Activated gamma-delta T cell treated with anti-CD3 and anti-CD28 coated beads, Interleukin-2, amount 50 U/mL, for 16 hours (primary cell): Measurements from ENCODE around the gene CLDN24.

Experiments used
- DNase-seq: peaks from one replicate; pipeline ENCODE4 v3.0.0-alpha.2; 2020; ENCODE audit warnings: low read depth

The CLDN24 gene

GRCh38 chr4:183322326-183322725 lies at the start of gene CLDN24:
TSS of gene CLDN24 (minus strand) at chr4:183322426. CDS start at chr4:183322426, 0 bp downstream.
- DNase-seq = no peak

GRCh38 chr4:183370786-183371185 lies 48.6 kb upstream of the CLDN24 start:
- DNase-seq = no peak

DNA sequence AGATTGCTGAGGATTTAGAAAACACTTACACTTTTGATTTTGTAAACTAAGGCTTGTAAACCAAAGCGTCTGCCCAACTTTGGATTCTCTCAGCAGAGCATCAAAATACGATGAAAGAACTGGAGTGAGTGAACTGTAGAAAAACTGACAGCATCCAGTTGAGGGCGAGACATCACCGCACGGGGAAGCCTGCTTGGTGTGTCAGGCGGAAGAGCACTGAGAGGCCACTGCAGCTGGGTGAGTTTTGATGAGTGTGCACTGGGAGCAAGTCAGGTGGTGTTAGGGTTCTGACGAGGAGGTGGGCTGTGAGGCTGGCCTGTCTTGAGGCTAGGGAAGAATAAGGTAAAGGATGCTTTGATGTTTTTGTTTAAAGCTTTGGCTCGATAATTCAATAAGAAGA lies 46.8 kb upstream of the CLDN24 start:
- DNase-seq = no peak

DNA sequence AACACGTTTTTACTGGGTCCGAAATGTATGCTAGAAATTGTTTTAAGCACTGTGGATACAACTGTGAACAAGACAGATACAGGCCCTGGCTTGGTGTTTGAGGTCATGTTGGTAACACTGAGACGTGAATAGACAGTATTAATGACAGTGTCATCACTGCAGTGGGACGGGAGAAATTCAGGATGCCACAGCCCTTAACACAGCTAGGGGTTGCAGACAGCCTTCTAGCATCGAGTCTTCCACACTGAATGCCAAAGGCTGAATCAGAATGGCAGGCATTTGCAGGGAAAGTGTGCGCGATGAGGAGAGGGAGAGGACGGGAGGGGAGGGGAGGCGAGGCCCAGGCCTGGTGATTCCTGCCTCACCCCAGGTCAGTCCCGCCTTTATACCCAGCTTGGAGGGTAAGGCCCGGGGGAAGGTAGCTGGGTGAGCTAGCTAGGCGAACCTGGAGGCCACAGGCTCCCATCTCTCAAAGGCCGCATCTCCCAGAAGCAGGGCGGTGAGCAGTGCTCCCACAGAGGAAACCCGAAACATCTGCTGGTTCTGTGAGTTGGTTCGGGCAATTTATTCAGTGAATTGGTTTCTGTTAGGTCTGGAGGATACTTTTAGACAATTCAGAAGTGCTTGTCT lies 44.1 kb upstream of the CLDN24 start:
- DNase-seq = no peak

DNA sequence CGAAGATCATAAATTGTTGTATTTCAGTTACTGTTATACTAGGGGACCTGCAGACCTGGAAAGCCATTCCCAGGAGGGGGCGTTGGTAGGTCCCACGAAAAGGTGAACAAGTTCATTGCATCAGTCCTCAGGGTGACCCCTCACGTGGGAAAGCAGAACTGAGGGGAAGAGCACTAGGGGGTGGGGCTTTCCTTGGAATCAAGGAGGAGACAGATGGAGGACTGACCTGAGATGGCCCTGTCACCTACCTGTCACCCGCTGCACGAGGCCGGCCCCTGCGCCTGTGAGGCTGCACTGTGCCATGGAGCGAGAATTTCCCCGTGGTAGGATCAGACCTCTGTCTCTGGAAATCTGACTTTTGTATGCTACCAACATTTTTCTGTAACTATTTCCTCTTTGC lies 41.8 kb upstream of the CLDN24 start:
- no peak for DNase-seq

GRCh38 chr4:183362916-183363542 lies 40.8 kb upstream of the CLDN24 start:
- DNase-seq = no peak

DNA sequence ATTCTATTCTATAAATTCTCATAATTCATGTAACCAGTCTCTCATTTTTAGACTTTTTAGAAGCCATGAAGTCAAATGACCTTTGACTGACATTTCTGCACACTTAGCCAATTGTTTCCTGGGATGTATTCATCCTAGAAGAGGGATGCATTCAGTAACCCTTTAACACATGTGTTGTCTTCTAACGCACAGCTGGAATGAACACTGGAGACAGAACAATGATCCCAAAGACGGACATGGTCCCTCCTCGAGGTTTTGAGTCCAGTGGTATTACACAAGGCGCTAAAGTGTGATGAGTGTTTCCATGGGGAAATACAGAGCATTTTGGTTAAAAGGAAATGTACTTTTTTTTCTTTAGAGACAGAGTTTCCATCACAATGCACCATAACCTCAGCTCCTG lies 39.8 kb upstream of the CLDN24 start:
- DNase-seq = no peak

DNA sequence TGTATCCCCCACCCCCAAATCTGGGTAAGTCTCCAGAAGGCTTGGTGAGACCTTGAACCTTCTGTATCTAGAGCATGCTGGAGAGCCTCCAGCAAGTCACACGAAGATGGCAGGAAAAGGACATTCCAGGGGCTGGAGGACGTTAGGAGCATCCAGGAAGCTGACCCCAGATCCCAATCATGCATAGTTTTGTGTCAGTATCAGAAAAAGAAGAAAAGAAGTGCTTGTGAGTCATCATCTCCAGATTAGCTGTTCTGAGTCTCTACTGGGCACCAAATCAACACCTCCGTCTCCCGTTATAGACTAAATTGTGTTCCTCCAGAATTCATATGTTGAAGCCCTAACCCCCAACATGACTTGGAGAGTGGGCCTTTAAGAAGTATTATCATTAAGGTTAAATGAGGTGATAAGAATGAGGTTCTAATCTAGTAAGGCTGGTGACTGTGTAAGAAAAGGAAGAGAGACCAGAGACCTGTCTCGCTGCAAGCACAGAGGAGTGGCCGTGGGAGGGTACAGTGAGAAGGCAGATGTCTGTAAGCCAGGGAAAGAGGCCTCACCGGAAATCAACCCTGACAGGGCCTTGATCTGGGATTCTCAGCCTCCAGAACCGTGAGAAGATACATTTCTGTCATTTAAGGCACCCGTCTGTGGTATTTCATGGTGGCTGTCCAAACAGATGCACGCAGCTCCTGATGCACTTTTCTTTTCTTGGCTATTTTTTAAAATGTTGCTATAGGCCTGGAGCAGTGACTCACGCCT lies 38.1 kb upstream of the CLDN24 start:
- DNase-seq = no peak

DNA sequence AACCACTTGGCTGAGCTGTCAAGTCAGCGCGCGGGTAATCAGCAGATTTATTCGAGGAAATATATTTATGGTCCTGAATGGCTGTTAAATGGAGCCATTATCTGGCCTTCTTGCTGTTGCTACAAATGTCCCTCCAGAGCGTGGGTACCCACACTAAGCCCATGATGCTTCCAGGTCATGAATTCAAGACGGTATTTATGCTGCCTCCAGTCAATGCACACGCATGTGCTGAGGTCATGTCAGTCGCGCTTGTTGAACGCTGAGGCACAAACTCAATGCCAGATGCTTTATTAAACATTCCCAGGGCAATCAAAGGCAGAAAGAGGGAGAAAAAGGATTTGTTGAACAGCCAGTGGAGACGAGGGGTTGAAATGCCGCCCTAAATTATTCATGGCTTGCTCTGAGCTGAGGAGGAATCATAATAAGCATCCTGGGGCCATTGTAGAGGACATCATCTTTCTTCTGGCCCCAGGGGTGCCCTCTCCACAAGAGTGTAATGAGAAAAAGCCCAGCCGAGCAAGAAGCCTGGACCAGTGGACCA lies 36.1 kb upstream of the CLDN24 start:
- no peak for DNase-seq

DNA sequence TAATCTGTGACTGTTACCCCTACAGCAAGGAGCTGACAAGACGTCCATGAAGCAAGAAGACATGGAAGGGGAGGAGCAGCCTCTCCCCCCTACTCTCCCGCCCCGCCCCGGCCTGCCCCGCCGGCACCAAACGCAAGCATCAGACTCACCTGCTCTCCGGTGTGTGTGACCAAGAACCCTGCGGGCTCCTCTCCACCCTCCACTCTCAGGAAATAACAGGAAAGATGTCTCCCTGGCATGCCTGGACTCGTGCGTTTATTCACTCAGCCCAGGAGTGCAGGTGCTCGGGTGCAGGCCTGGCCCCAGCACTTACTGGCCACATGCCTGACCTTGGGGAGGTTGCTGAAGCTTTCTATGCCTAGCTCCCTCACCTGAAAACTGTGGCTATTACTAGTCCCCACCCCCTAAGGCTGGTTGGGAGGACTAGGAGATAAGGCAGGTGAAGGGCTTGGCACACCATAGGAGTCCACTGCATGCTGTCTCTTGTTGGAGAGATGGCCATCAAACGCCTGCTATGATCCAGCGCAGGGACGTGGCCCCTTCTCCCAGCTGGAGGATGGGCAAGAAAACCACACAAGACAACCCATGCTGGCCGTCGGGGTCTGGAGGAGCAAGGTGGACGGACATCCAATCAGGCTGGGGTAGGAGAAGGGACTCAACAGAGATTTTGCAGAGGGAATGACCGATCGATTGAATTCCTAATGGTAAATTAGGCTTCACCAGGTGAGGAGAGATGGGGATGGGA lies 34.9 kb upstream of the CLDN24 start:
- no peak for DNase-seq

DNA sequence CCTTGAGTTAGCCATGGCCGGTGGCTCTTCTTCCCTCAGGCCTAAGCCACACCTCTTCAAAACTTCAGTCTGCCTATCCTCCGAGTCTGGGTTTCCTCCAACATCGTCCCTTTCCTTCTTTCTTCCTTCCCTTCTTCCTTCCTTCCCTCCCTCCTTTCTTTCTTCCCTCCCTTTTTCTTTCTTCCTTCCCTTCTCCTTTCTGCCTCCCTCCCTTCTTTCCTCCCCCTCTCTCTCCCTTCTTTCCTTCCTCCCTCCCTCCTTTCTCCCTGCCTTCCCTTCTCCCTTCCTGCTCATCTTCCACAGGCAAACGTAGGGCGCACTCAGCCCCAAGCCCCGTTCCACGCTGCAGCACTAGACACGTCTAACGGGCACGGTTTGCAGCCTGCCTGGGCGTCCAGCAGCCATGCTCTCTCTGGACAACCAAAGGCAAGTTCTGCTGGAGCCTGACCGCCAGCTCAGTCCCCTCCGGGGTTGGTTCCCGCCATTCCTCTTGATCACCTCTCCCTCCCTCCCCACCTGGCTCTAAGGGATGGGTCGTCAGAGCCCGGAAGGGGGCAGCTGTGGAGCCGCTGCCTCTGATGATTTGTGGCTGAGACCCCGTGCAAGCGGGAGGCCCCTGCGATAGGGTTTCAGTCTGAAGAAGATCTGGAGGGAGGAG lies 34.1 kb upstream of the CLDN24 start:
- no peak for DNase-seq

GRCh38 chr4:183355405-183355804 lies 33.2 kb upstream of the CLDN24 start:
- DNase-seq = no peak

- no peak for DNase-seq
Observed at GRCh38 chr4:183354219-183354618, 32.0 kb upstream of the CLDN24 start.

DNA sequence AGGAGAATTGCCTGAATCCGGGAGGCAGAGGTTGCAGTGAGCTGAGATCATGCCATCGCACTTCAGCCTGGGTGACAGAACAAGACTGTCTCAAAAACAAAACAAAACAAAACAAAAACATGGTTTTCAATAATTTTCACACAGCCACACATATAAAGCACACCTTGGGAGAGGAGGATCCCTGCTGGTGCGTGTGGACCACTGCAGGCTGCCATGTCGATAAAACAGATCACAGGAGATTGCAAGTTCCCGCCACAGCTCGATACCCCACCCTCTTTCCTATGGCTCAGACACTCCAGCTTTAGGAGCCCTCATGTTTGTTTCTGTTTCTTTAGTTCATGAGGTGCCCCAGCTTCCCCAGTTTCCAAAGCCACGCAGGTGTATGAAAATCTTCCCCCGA lies 31.3 kb upstream of the CLDN24 start:
- no peak for DNase-seq

GRCh38 chr4:183352546-183352945 lies 30.3 kb upstream of the CLDN24 start:
- DNase-seq = no peak

DNA sequence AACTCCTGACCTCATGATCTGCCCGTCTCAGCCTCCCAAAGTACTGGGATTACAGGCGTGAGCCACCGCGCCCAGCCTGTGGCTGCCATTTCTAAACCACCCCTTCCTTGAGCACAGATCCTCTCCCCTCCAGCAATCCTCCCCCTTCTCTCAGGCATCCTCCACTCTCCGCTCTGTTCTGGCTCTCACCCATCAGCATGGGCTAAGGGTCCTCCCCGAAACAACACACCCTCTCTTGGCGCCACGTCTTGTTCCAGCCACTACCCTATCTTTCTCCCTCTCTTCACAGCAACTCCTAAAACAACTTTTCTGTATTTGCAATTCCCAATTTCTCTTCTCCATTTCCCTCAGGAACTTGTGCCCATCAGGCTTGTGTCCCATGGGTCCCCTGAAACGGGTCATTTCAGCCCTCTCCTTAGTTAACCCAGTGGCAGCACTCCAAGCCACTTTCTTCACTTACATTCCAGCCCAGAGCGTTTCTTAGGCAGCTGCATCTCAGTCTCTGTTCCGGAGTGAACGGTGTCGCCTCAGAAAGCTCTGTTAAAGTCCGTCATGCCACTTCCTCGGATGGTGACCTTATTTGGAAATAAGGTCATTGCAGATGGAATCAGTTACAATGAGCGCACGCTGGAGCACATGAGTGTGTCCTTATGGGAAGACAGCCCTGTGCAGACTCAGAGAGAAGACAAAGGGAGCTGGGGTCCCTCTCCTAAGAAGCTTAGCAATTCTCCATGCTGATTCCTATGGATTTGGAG lies 28.3 kb upstream of the CLDN24 start:
- DNase-seq = no peak

GRCh38 chr4:183349673-183350072 lies 27.4 kb upstream of the CLDN24 start:
- no peak for DNase-seq

GRCh38 chr4:183348706-183349659 lies 26.8 kb upstream of the CLDN24 start:
- no peak for DNase-seq

GRCh38 chr4:183348136-183348535 lies 25.9 kb upstream of the CLDN24 start:
- no peak for DNase-seq

DNA sequence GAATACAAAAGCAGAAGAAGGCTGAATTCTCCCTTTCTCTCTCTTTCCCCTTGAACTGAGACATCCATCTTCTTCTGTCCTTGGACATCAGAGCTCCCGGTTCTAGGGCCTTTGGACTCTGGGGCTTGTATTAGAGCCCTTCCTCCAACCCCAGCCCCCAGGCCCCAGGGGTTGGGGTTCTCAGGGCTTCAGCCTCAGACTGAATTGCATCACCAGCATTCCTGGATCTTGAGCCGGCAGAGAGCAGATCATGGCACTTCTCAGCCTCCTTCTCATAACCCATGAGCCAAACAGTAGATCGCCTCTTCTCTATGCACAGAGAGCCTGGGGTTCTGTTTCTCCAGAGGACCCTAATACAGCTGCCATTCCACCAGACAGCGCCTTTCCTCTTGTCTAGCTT lies 25.3 kb upstream of the CLDN24 start:
- no peak for DNase-seq
